Mammary epithelial cell (primary cell): Measurements from ENCODE around the gene MAST1.

Experiments
- CTCF ChIP-seq, 2 donors: IDR thresholded peaks in 1 of 2; conservative IDR thresholded peaks in 1 of 2; 2 replicates each; pipeline ENCODE4 v1.5.1; 2011 to 2012; ENCODE audit warnings: inconsistent platforms in 2 of 2, low read length in 2 of 2, mild to moderate bottlenecking in 2 of 2, control low read depth in 1 of 2, low read depth in 1 of 2; ENCODE audit not compliant: insufficient read depth in 1 of 2; ENCODE audit errors: extremely low read depth in 1 of 2
- EZH2 ChIP-seq: IDR thresholded peaks from 2 replicates; pipeline ENCODE4 v1.6.1; 2012; ENCODE audit warnings: low read length, inconsistent platforms, borderline replicate concordance

DNA sequence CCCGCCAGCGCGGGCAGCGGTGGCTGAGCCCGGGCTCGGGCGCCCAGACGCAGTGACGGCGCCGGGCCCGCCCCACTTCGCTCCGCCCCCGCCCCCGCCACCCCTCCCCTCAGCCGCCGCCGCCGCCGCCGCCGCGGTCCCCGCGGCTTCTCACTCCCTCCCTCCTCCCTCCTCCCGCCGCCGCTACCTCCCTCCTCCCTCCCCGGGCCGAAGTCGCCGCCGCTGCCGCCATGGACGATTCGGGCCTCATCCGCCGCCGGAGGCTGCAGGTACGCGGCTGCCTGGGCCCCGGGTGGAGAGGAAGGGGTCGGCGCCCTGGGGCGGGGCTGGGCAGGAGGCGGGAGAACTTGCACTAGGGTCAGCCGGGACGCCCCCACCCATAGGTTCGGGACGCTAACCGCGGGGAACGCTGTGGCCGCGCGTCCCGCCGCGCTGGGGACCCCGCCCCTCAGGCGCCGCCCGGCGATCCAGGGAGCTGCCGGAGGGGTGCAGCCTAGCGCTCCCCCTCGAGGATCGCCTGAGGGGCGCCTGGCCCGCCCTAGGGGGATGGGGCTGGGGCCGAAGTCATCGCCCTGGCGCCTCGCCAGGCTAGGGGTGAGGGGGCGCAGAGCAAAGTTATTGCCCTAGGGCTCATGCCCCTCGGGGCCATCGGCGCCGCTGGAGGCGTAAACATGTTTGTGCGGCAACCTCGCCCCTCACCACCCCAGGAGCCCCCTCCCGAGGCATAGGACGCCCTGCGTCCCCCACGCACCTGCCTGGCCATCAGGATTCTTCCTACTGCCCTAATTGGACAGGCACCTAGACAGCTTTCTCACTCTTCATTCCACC is 4.4 kb upstream of the MAST1 start:
- TF ChIP-seq CTCF (conservative IDR thresholded peaks at IDR 0.05 in 1 of 2, IDR thresholded peaks at IDR 0.05 in 1 of 2; ENCODE audit: extremely low read depth in 1 of 2, insufficient read depth in 1 of 2, low read depth in 1 of 2, low read length in 2 of 2): no peak
- no peak for TF ChIP-seq EZH2
